A549 (cell line): ENCODE measurements around the gene RDH5. TPM values are rescaled to one million over a fixed set of nuclear protein-coding genes. Genes with fewer than 3 reads are reported as not detected.
A peak's percentile ranks its signal among the peaks of the same experiment; 100 is the strongest.

ENCODE experiments used
- ATAC-seq, 2 experiments: fragments of 200-7000 bp in 1 of 2; fragments of >200 bp in 1 of 2; cut with Nextera tagmentation in 1 of 2; cut with Tn5 transposase in 1 of 2; 3 replicates each; pipeline versions ENCODE4 v1.8.0 to v1.9.1; 2018 to 2020; ENCODE audit warnings: mild to moderate bottlenecking in 1 of 2, moderate library complexity in 1 of 2
- CTCF ChIA-PET: fragments of 300-600 bp; sonication (Branson Sonifier 250); formaldehyde crosslinking; extraction: SDS; loops from one replicate; lab custom pipeline; 2021; ENCODE audit warnings: antibody characterized with exemption, inconsistent platforms; lab: Yijun Ruan, JAX
- POLR2A ChIA-PET: fragments of 350-600 bp; formaldehyde crosslinking; extraction: SDS; loops from one replicate; lab custom pipeline; 2021; ENCODE audit warnings: antibody characterized with exemption, inconsistent platforms; lab: Yijun Ruan, JAX
- DNase-seq, 2 experiments: peaks; one replicate each; pipeline versions ENCODE4 v3.0.0 to v3.0.0-alpha.2; 2011 to 2016; ENCODE audit warnings: low read depth in 1 of 2, low spot score in 1 of 2
- FAIRE-seq: peaks from 2 replicates; lab custom pipeline; 2011; peaks lifted over from hg19 to GRCh38; lab: Jason Lieb, UNC
- H3K27ac ChIP-seq, 2 experiments: fragments of >200 bp; sonication (Bioruptor Twin); formaldehyde crosslinking; 3 replicates each; pipeline ENCODE4 v1.5.1; 2016 to 2017
- H3K4me1 ChIP-seq: fragments of >200 bp; sonication (Bioruptor Twin); formaldehyde crosslinking; 3 replicates; pipeline ENCODE4 v1.6.1; 2016
- H3K4me2 ChIP-seq: fragments of >200 bp; sonication (Bioruptor Twin); formaldehyde crosslinking; 3 replicates; pipeline ENCODE4 v1.6.1; 2016
- H3K4me3 ChIP-seq: fragments of >200 bp; sonication (Bioruptor Twin); formaldehyde crosslinking; 3 replicates; pipeline ENCODE4 v1.5.1; 2016
- H3K9me3 ChIP-seq: fragments of >200 bp; sonication (Bioruptor Twin); formaldehyde crosslinking; 3 replicates; pipeline ENCODE4 v1.6.1; 2016
- CBX8 ChIP-seq: fragments of 200-600 bp; sonication (generic); IDR thresholded peaks from 2 replicates; pipeline ENCODE4 v1.6.1; 2016
- CHD4 ChIP-seq: fragments of 200-600 bp; sonication (generic); IDR thresholded peaks from 2 replicates; pipeline ENCODE4 v1.6.1; 2016; ENCODE audit warnings: antibody characterized with exemption, mild to moderate bottlenecking, borderline replicate concordance
- E2F6 ChIP-seq: IDR thresholded peaks from 2 replicates; pipeline ENCODE4 v1.6.1; 2012; ENCODE audit warnings: low read depth, borderline replicate concordance
- ESRRA ChIP-seq: fragments of 150-350 bp; IDR thresholded peaks from 2 replicates; pipeline ENCODE4 v1.6.1; 2014; ENCODE audit warnings: mild to moderate bottlenecking, low read length, borderline replicate concordance
- FOSB ChIP-seq: fragments of 250-450 bp; sonication (Bioruptor Pico); IDR thresholded peaks from 2 replicates; pipeline ENCODE4 v1.5.0; 2020; ENCODE audit warnings: mild to moderate bottlenecking, moderate library complexity
- FOSL2 ChIP-seq, 2 experiments: fragments of 450-650 bp in 1 of 2; fragments of >200 bp in 1 of 2; sonication (Bioruptor Twin) in 1 of 2; formaldehyde crosslinking; IDR thresholded peaks; 2 replicates each; pipeline versions ENCODE4 v1.5.0 to v1.6.1; 2016 to 2020; ENCODE audit warnings: mild to moderate bottlenecking in 1 of 2, moderate library complexity in 1 of 2
- HES2 ChIP-seq: fragments of >200 bp; sonication (Bioruptor Twin); formaldehyde crosslinking; IDR thresholded peaks from 2 replicates; pipeline ENCODE4 v1.6.1; 2016
- HEYL ChIP-seq: fragments of 250-450 bp; sonication (Bioruptor Pico); IDR thresholded peaks from 2 replicates; pipeline ENCODE4 v1.8.0; 2021; ENCODE audit warnings: mild to moderate bottlenecking, moderate library complexity
- HMGXB4 ChIP-seq: fragments of 250-450 bp; sonication (Bioruptor Pico); IDR thresholded peaks from 2 replicates; pipeline ENCODE4 v1.5.0; 2021; ENCODE audit warnings: mild to moderate bottlenecking, moderate library complexity, borderline replicate concordance
- HOXB5 ChIP-seq: fragments of 250-450 bp; sonication (Bioruptor Pico); IDR thresholded peaks from 2 replicates; pipeline ENCODE4 v1.5.0; 2020; ENCODE audit warnings: mild to moderate bottlenecking, moderate library complexity
- JUNB ChIP-seq: fragments of >200 bp; sonication (Bioruptor Twin); formaldehyde crosslinking; IDR thresholded peaks from 2 replicates; pipeline ENCODE4 v1.6.1; 2016
- KDM5A ChIP-seq: fragments of 200-600 bp; sonication (generic); IDR thresholded peaks from 2 replicates; pipeline ENCODE4 v1.6.1; 2016; ENCODE audit warnings: antibody characterized with exemption, mild to moderate bottlenecking
- MAX ChIP-seq: IDR thresholded peaks from 2 replicates; pipeline ENCODE4 v1.6.1; 2012
- MAZ ChIP-seq: fragments of 150-350 bp; IDR thresholded peaks from 2 replicates; pipeline ENCODE4 v1.6.1; 2014; ENCODE audit warnings: antibody characterized with exemption, low read depth, low read length, borderline replicate concordance
- MYC ChIP-seq: IDR thresholded peaks from 2 replicates; pipeline ENCODE4 v1.6.1; 2012; ENCODE audit warnings: mild to moderate bottlenecking, inconsistent platforms, low read length, improper control_type of control experiment, borderline replicate concordance
- NFE2L2 ChIP-seq: fragments of 150-350 bp; conservative IDR thresholded peaks from 2 replicates; pipeline ENCODE4 v1.6.1; 2014; ENCODE audit warnings: low read length
- PBX3 ChIP-seq: IDR thresholded peaks from 2 replicates; pipeline ENCODE4 v1.6.1; 2012
- PHF8 ChIP-seq: fragments of 200-600 bp; sonication (generic); IDR thresholded peaks from 2 replicates; pipeline ENCODE4 v1.6.1; 2016; ENCODE audit warnings: low read depth, mild to moderate bottlenecking, antibody characterized with exemption, moderate library complexity, borderline replicate concordance
- POLR2AphosphoS2 ChIP-seq: conservative IDR thresholded peaks from 2 replicates; pipeline ENCODE4 v1.6.1; 2012; ENCODE audit warnings: low read length, improper control_type of control experiment, inconsistent platforms
- RAD21 ChIP-seq, 2 experiments: fragments of >200 bp in 1 of 2; sonication (Bioruptor Twin) in 1 of 2; formaldehyde crosslinking in 1 of 2; IDR thresholded peaks in 1 of 2; conservative IDR thresholded peaks in 1 of 2; 2 replicates in 1 of 2; 3 replicates in 1 of 2; pipeline ENCODE4 v1.6.1; 2012 to 2018; ENCODE audit warnings: inconsistent platforms in 1 of 2
- RARB ChIP-seq: fragments of 250-450 bp; sonication (Bioruptor Pico); IDR thresholded peaks from 2 replicates; pipeline ENCODE4 v1.8.0; 2021; ENCODE audit warnings: mild to moderate bottlenecking, moderate library complexity
- RCOR1 ChIP-seq: fragments of 150-350 bp; IDR thresholded peaks from 2 replicates; pipeline ENCODE4 v1.6.1; 2014; ENCODE audit warnings: antibody characterized with exemption, low read length, low read depth
- SMC3 ChIP-seq: fragments of >200 bp; sonication (Bioruptor Twin); formaldehyde crosslinking; IDR thresholded peaks from 3 replicates; pipeline ENCODE4 v1.6.1; 2018; ENCODE audit warnings: inconsistent platforms
- ZC3H11A ChIP-seq: fragments of 450-650 bp; IDR thresholded peaks from 2 replicates; pipeline ENCODE4 v1.6.1; 2014; ENCODE audit warnings: antibody characterized with exemption, mild to moderate bottlenecking
- ZSCAN20 ChIP-seq: fragments of 250-450 bp; sonication (Bioruptor Pico); IDR thresholded peaks from 2 replicates; pipeline ENCODE4 v1.8.0; 2022; ENCODE audit warnings: mild to moderate bottlenecking, moderate library complexity
- whole genome bisulfite sequencing: methylation state at CpG from one replicate; pipeline ENCODE4 v1.1.6; 2017; ENCODE audit errors: missing lambda C conversion rate; 5-methylcytosine and 5-hydroxymethylcytosine counted together
- polyA plus RNA-seq, 4 experiments: library from polyadenylated mRNA; depleted of rRNA in 3 of 4; stranded (reverse); fragments of >200 nt; fragmentation: RNase III in 1 of 4; extraction: RNeasy Plus Mini Kit Qiagen cat#74134 plus additional on column Dnase treatment in 1 of 4; gene quantifications; 2 replicates in 3 of 4; 3 replicates in 1 of 4; pipeline ENCODE4 v1.2.3, GENCODE V29; 2011 to 2017

RDH5 gene
- polyA plus RNA-seq, 2 of the 4 experiments (the other 2 are of a cell fraction), result 4.1 to 9.1 TPM

- TF ChIP-seq FOSB (CRISPR knock-in tag) (0 out of 2 replicates have a peak, but pooled peaks have one; percentile 56), MAX (peak; percentile 20; the same call in 1 of the 2 replicates), PHF8 (peak; percentile 42), NFE2L2 (no peak)
- ChIA-PET CTCF (interaction anchor here (1.0 to 3.9 kb wide), 6 partner anchors 8 to 212 kb away, joined by 3 to 58 read pairs (median 5); partner anchors contain the start of genes GDF11 and RDH5), POLR2A (interaction anchor here (0.9 to 2.4 kb wide), 7 partner anchors 10 to 246 kb away, joined by 3 to 18 read pairs (median 6); partner anchors contain the start of genes BLOC1S1, ORMDL2, RAB5B and SARNP)
- WGBS, result 1% methylated on average over 20 of the region's 61 CpGs
- Histone ChIP-seq H3K27ac (peak overlapping the region; percentile 97), H3K4me1 (peaks cover 40% of the 10 kb centered on the region), H3K4me2 (peak overlapping the region; percentile 98), H3K9me3 (no peaks in the 10 kb centered on the region), H3K4me3 (peak overlapping the region; percentile 76)
- DNase-seq, result peak; percentile 39 to 60
- FAIRE-seq, result no peak
- ATAC-seq, result peak; percentile 35 to 36
These were observed 8.2 kb downstream of the RDH5 start for GRCh38 chr12:55728186-55728938.

- WGBS, result 1% methylated on average over 18 of the region's 61 CpGs
- H3K4me2 ChIP-seq, result peak within 1 kb of the TSS; percentile 98
- peak; percentile 77 for FAIRE-seq
- H3K4me1 ChIP-seq, result peaks cover 34% of the 10 kb centered on the region
- H3K27ac ChIP-seq, result peak within 1 kb of the TSS; percentile 97
- ATAC-seq, result peak; percentile 78 to 87
- no peaks in the 10 kb centered on the region for H3K9me3 ChIP-seq
- DNase-seq, result peak; percentile 91 to 98
- ChIA-PET POLR2A (interaction anchor here (0.9 to 2.4 kb wide), 9 partner anchors 9 to 245 kb away, joined by 3 to 18 read pairs (median 7); partner anchors contain the start of genes BLOC1S1, DNAJC14, ORMDL2 and RAB5B), CTCF (interaction anchor here (1.0 to 3.9 kb wide), 8 partner anchors 9 to 211 kb away, joined by 3 to 58 read pairs (median 4); partner anchors contain the start of genes GDF11 and RDH5)
- peak within 1 kb of the TSS; percentile 76 for H3K4me3 ChIP-seq
- peak; percentile 99 for TF ChIP-seq MYC
- TF ChIP-seq KDM5A, result no peak
- TF ChIP-seq SMC3, result no peak
- TF ChIP-seq RCOR1, result no peak
- no peak for TF ChIP-seq HES2
- TF ChIP-seq CBX8, result no peak
- 0 out of 2 replicates have a peak, but pooled peaks have one; percentile 15 for TF ChIP-seq HMGXB4 (CRISPR knock-in tag)
- TF ChIP-seq PBX3, result peak; percentile 90
- no peak for TF ChIP-seq RAD21 (conservative IDR thresholded peaks at IDR 0.05 in 1 of 2, IDR thresholded peaks at IDR 0.05 in 1 of 2)
- no peak for TF ChIP-seq HEYL
- TF ChIP-seq ZC3H11A, result no peak
- TF ChIP-seq PHF8, result no peak; the same call in 1 of the 2 replicates
- TF ChIP-seq CHD4, result no peak
- peak; percentile 58 for TF ChIP-seq FOSL2 (IDR thresholded peaks at IDR 0.05)
- peak; percentile 96 for TF ChIP-seq FOSL2 (CRISPR knock-in tag; IDR thresholded peaks at IDR 0.05)
- no peak for TF ChIP-seq JUNB
- TF ChIP-seq RARB (CRISPR knock-in tag), result no peak
- TF ChIP-seq POLR2AphosphoS2, result no peak
- no peak for TF ChIP-seq MAZ
- no peak for TF ChIP-seq ZSCAN20 (CRISPR knock-in tag)
- peak; percentile 11; the same call in 1 of the 2 replicates for TF ChIP-seq HOXB5 (CRISPR knock-in tag)
- peak; percentile 61 for TF ChIP-seq E2F6
- no peak for TF ChIP-seq ESRRA
- TF ChIP-seq NFE2L2, result no peak
These were observed 9.0 kb downstream of the RDH5 start, which contains the start of gene CD63 for GRCh38 chr12:55728939-55729818. Gene CD63 (minus strand): TSS chr12:55729009. CDS start chr12:55728341, 668 bp downstream.
